ENCODE results near the gene MISP. TPM values are rescaled to one million over a fixed set of nuclear protein-coding genes. Genes with fewer than 3 reads are reported as not detected.
A peak's percentile ranks its signal among the peaks of the same experiment; 100 is the strongest.

Gene MISP
- total and polyA plus RNA-seq, 7 donors, result 0.36 to 456 (median 289) TPM; not detected in 3

GRCh38 chr19:746956-747355, 4.0 kb upstream of the MISP start:
- Histone ChIP-seq H3K4me1 (no peaks in the 10 kb centered on the region), H3K27me3 (peaks cover 0 to 17% (median 7%) of the 10 kb centered on the region in 3 donors), H3K27ac (no peak overlapping the region), H3K36me3 (peaks cover 0 to 19% (median 8%) of the 10 kb centered on the region in 4 donors), H3K4me3 (no peak overlapping the region), H3K9me3 (peaks cover 0 to 7% (median 4%) of the 10 kb centered on the region in 4 donors)
- TF ChIP-seq CTCF (IDR thresholded peaks at IDR 0.05) (no peak), POLR2AphosphoS5 (IDR thresholded peaks at IDR 0.05) (no peak), EP300 (IDR thresholded peaks at IDR 0.05) (no peak), POLR2A (IDR thresholded peaks at IDR 0.05) (no peak)
- intact Hi-C loops (cut with DNase I), result no loop called here
- 96 to 97% methylated on average over 22 of the region's 22 CpGs for WGBS, 2 donors
- DNase-seq, result no peak

GRCh38 chr19:747432-748273, 3.3 kb upstream of the MISP start:
- WGBS, 2 donors, result 64 to 92% methylated on average over 28 of the region's 28 CpGs
- DNase-seq, result no peak
- peaks cover 0 to 24% (median 7%) of the 10 kb centered on the region in 3 donors for H3K27me3 ChIP-seq
- intact Hi-C loops (cut with DNase I), result no loop called here
- TF ChIP-seq POLR2A (IDR thresholded peaks at IDR 0.05) (no peak), POLR2AphosphoS5 (IDR thresholded peaks at IDR 0.05) (no peak), EP300 (IDR thresholded peaks at IDR 0.05) (no peak), CTCF (IDR thresholded peaks at IDR 0.05) (no peak)
- no peaks in the 10 kb centered on the region for H3K4me1 ChIP-seq
- peaks cover 0 to 19% (median 8%) of the 10 kb centered on the region in 4 donors for H3K36me3 ChIP-seq
- peaks cover 0 to 7% (median 4%) of the 10 kb centered on the region in 4 donors for H3K9me3 ChIP-seq
- H3K4me3 ChIP-seq, result no peak overlapping the region
- no peak overlapping the region for H3K27ac ChIP-seq

GRCh38 chr19:748274-748598, 2.7 kb upstream of the MISP start:
- no peak for DNase-seq
- peaks cover 0 to 7% (median 4%) of the 10 kb centered on the region in 4 donors for H3K9me3 ChIP-seq
- 21 to 71% methylated on average over 14 of the region's 14 CpGs for WGBS, 2 donors
- peaks cover 0 to 27% (median 7%) of the 10 kb centered on the region in 3 donors for H3K27me3 ChIP-seq
- no peak overlapping the region for H3K27ac ChIP-seq
- peak in 1 of 2 donors; percentile 53 for TF ChIP-seq POLR2A (IDR thresholded peaks at IDR 0.05)
- TF ChIP-seq POLR2AphosphoS5 (IDR thresholded peaks at IDR 0.05), result no peak
- H3K4me1 ChIP-seq, result no peaks in the 10 kb centered on the region
- intact Hi-C loops (cut with DNase I), result no loop called here
- H3K4me3 ChIP-seq, result no peak overlapping the region
- peaks cover 0 to 19% (median 8%) of the 10 kb centered on the region in 4 donors for H3K36me3 ChIP-seq

GRCh38 chr19:749811-750210, 1.1 kb upstream of the MISP start:
- TF ChIP-seq CTCF (IDR thresholded peaks at IDR 0.05) (no peak), POLR2A (IDR thresholded peaks at IDR 0.05) (no peak), POLR2AphosphoS5 (IDR thresholded peaks at IDR 0.05) (no peak), EP300 (IDR thresholded peaks at IDR 0.05) (no peak)
- no peak overlapping the region for H3K4me3 ChIP-seq
- H3K4me1 ChIP-seq, result no peaks in the 10 kb centered on the region
- WGBS, 2 donors, result 80 to 83% methylated on average over 14 of the region's 14 CpGs
- H3K27me3 ChIP-seq, result peaks cover 0 to 27% (median 7%) of the 10 kb centered on the region in 3 donors
- H3K9me3 ChIP-seq, result peaks cover 0 to 5% (median 4%) of the 10 kb centered on the region in 4 donors
- peaks cover 0 to 19% (median 8%) of the 10 kb centered on the region in 4 donors for H3K36me3 ChIP-seq
- intact Hi-C loops (cut with DNase I), result no loop called here
- DNase-seq, result no peak
- H3K27ac ChIP-seq, result no peak overlapping the region

- WGBS, 2 donors, result 10 to 57% methylated on average over 30 of the region's 30 CpGs
- peaks cover 0 to 5% (median 4%) of the 10 kb centered on the region in 4 donors for H3K9me3 ChIP-seq
These were observed 809 bp downstream of the MISP start for GRCh38 chr19:751501-752341.

More at GRCh38 chr19:751501-752341, 809 bp downstream of the MISP start:
- intact Hi-C loops (cut with DNase I), result no loop called here
- Histone ChIP-seq H3K36me3 (peaks cover 0 to 11% (median 4%) of the 10 kb centered on the region in 4 donors), H3K27ac (peak overlapping the region; percentile 10 to 64 (median 58)), H3K4me1 (no peaks in the 10 kb centered on the region), H3K4me3 (peak overlapping the region in 1 of 4 donors; percentile 12), H3K27me3 (peaks cover 0 to 27% (median 7%) of the 10 kb centered on the region in 3 donors)
- no peak for DNase-seq
- TF ChIP-seq CTCF (IDR thresholded peaks at IDR 0.05), result no peak
- TF ChIP-seq POLR2AphosphoS5 (IDR thresholded peaks at IDR 0.05), result no peak
- peak in 1 of 2 donors; percentile 42 for TF ChIP-seq POLR2A (IDR thresholded peaks at IDR 0.05)
- TF ChIP-seq EP300 (IDR thresholded peaks at IDR 0.05), result no peak
